ENCODE measurements around the gene PPARGC1A. TPM values are rescaled to one million over a fixed set of nuclear protein-coding genes. Genes with fewer than 3 reads are reported as not detected.

The PPARGC1A gene
- total and polyA plus RNA-seq, 10 of the 15 experiments (the other 5 are each of a cell fraction or from before 2014, with no cell fraction given): 0.01 to 0.05 (median 0.04) TPM; not detected in 7

DNA sequence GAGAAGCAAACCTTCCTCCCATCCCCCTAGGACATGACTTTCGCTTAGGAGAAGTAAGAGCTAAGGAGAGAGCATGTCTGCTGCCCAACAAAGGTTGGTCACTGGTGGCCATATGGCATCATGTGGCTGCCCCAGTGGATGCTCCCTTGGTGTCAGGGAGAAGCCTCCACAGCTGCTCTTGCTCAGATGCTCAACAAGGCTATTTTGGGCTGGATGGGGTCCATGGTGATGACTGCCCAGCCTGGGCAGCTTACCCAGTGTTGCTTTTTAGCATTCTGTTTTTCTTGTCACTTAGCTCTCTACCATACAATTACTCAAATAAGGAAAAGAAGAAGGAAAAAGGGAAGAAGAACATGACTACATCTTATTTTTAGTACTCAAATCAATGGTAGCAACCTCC is 48.9 kb upstream of the PPARGC1A start:
- ChIA-PET SMC1A (ENCODE audit: uncharacterized antibody, unreplicated experiment) (no interaction called here), POLR2A (no interaction called here), RAD21 (ENCODE audit: unreplicated experiment) (no interaction called here), CTCF (no interaction called here)
- no peaks in the 10 kb centered on the region for H3K27me3 ChIP-seq (replicated peaks in 1 of 2; ENCODE audit: control insufficient read depth in 2 of 2, insufficient read depth in 2 of 2, low read length in 1 of 2)
- TF ChIP-seq ZBED1 (IDR thresholded peaks at IDR 0.05; ENCODE audit: borderline replicate concordance) (no peak), ZSCAN29 (IDR thresholded peaks at IDR 0.05) (no peak), SIN3A (IDR thresholded peaks at IDR 0.05; ENCODE audit: low read depth, low read length) (no peak), NFYB (IDR thresholded peaks at IDR 0.05; ENCODE audit: insufficient read depth, low read depth, low read length) (no peak), SMAD5 (IDR thresholded peaks at IDR 0.05; ENCODE audit: low read depth) (no peak), SMARCA5 (IDR thresholded peaks at IDR 0.05) (no peak), NFIC (IDR thresholded peaks at IDR 0.05; ENCODE audit: low read depth, low read length) (no peak), NR2C2 (IDR thresholded peaks at IDR 0.05; ENCODE audit: borderline replicate concordance, control insufficient read depth, insufficient read length, low read depth) (no peak), NFXL1 (IDR thresholded peaks at IDR 0.05; ENCODE audit: borderline replicate concordance) (no peak), CBX3 (IDR thresholded peaks at IDR 0.05; ENCODE audit: borderline replicate concordance, low read depth) (no peak), CHD2 (IDR thresholded peaks at IDR 0.05; ENCODE audit: borderline replicate concordance, low read depth, low read length) (no peak), EED (IDR thresholded peaks at IDR 0.05; ENCODE audit: low read depth) (no peak), RFX5 (IDR thresholded peaks at IDR 0.05; ENCODE audit: low read depth, low read length) (no peak), WRNIP1 (IDR thresholded peaks at IDR 0.05; ENCODE audit: borderline replicate concordance, low read depth, low read length) (no peak), MYC (IDR thresholded peaks at IDR 0.05; ENCODE audit: insufficient read depth, insufficient read length, insufficient replicate concordance, low read length, severe bottlenecking) (no peak), HCFC1 (IDR thresholded peaks at IDR 0.05; ENCODE audit: low read length) (no peak), ZNF622 (IDR thresholded peaks at IDR 0.05) (no peak), ESRRA (IDR thresholded peaks at IDR 0.05; ENCODE audit: low read length) (no peak), NRF1 (conservative IDR thresholded peaks at IDR 0.05; ENCODE audit: low read depth, low read length) (no peak)
- TF ChIP-seq, protein P1, sequence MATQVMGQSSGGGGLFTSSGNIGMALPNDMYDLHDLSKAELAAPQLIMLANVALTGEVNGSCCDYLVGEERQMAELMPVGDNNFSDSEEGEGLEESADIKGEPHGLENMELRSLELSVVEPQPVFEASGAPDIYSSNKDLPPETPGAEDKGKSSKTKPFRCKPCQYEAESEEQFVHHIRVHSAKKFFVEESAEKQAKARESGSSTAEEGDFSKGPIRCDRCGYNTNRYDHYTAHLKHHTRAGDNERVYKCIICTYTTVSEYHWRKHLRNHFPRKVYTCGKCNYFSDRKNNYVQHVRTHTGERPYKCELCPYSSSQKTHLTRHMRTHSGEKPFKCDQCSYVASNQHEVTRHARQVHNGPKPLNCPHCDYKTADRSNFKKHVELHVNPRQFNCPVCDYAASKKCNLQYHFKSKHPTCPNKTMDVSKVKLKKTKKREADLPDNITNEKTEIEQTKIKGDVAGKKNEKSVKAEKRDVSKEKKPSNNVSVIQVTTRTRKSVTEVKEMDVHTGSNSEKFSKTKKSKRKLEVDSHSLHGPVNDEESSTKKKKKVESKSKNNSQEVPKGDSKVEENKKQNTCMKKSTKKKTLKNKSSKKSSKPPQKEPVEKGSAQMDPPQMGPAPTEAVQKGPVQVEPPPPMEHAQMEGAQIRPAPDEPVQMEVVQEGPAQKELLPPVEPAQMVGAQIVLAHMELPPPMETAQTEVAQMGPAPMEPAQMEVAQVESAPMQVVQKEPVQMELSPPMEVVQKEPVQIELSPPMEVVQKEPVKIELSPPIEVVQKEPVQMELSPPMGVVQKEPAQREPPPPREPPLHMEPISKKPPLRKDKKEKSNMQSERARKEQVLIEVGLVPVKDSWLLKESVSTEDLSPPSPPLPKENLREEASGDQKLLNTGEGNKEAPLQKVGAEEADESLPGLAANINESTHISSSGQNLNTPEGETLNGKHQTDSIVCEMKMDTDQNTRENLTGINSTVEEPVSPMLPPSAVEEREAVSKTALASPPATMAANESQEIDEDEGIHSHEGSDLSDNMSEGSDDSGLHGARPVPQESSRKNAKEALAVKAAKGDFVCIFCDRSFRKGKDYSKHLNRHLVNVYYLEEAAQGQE (IDR thresholded peaks at IDR 0.05; ENCODE audit: low read depth, low read length): no peak
- H3K9ac ChIP-seq (ENCODE audit: control insufficient read depth, insufficient read depth, low read length): no peak overlapping the region
- no peak overlapping the region for H3K4me3 ChIP-seq
- no peaks in the 10 kb centered on the region for H3K79me2 ChIP-seq (ENCODE audit: control insufficient read depth, insufficient read depth, low read length)
- WGBS (ENCODE audit: insufficient coverage, insufficient replicate concordance, low lambda C conversion rate, missing lambda C conversion rate): 0% methylated on average over 1 of the region's 1 CpG
- no peak for FAIRE-seq
- no peaks in the 10 kb centered on the region for H3K9me3 ChIP-seq (replicated peaks; ENCODE audit: control insufficient read depth, insufficient read depth, low read length)
- H3K4me1 ChIP-seq (ENCODE audit: control insufficient read depth, insufficient read depth, low read length): no peaks in the 10 kb centered on the region
- intact Hi-C loops (cut with micrococcal nuclease; ENCODE audit: unreplicated experiment) (no loop called here), in situ Hi-C loops (cut with MboI) (no loop called here)
- H2AFZ ChIP-seq (ENCODE audit: control insufficient read depth, low read depth, low read length): no peak overlapping the region
- DNase-seq (ENCODE audit: low read depth, low spot score): no peak
- no TSS peak for BruUV-seq (replicated peaks)
- H3K36me3 ChIP-seq (ENCODE audit: control insufficient read depth in 2 of 2, insufficient read depth in 2 of 2, low read length in 1 of 2): no peaks in the 10 kb centered on the region
- ATAC-seq: no peak
- H4K20me1 ChIP-seq (ENCODE audit: control insufficient read depth, insufficient read depth): no peaks in the 10 kb centered on the region
- no peak overlapping the region for H3K27ac ChIP-seq (ENCODE audit: control insufficient read depth, insufficient read depth)
- no peak overlapping the region for H3K4me2 ChIP-seq (ENCODE audit: control insufficient read depth, insufficient read depth)
